ENCODE measurements around the gene DMXL1. TPM values are rescaled to one million over a fixed set of nuclear protein-coding genes. Genes with fewer than 3 reads are reported as not detected.
"Not testable (repeated sequence)": the region's sequence is repeated elsewhere in the genome, so short reads cannot be mapped to it uniquely, and the experiment has no call there.

DMXL1 gene
- total RNA-seq, 1 donor from 2014 or later: 22.3 TPM

- H3K36me3 ChIP-seq: peaks cover 55% of the 10 kb centered on the region
- TF ChIP-seq CTCF (IDR thresholded peaks at IDR 0.05; ENCODE audit: borderline replicate concordance): no peak
Observed at GRCh38 chr5:119129770-119130169, 58.9 kb downstream of the DMXL1 start.

GRCh38 chr5:119131530-119132304 is 60.8 kb downstream of the DMXL1 start:
- Histone ChIP-seq H3K27ac (replicated peaks) (no peak overlapping the region), H3K36me3 (peaks cover 64% of the 10 kb centered on the region), H3K4me3 (no peak overlapping the region), H3K27me3 (ENCODE audit: low read depth) (no peaks in the 10 kb centered on the region), H3K4me1 (no peaks in the 10 kb centered on the region), H3K9me3 (replicated peaks) (peaks cover 6% of the 10 kb centered on the region)
- no peak for DNase-seq
- intact Hi-C loops (cut with micrococcal nuclease): no loop called here
- TF ChIP-seq CTCF (IDR thresholded peaks at IDR 0.05; ENCODE audit: borderline replicate concordance): no peak

More at GRCh38 chr5:119129770-119130169, 58.9 kb downstream of the DMXL1 start:
- H3K4me1 ChIP-seq: no peaks in the 10 kb centered on the region
- no peak overlapping the region for H3K27ac ChIP-seq (replicated peaks)
- no peak for DNase-seq
- H3K9me3 ChIP-seq (replicated peaks): no peaks in the 10 kb centered on the region
- intact Hi-C loops (cut with micrococcal nuclease): no loop called here
- H3K27me3 ChIP-seq (ENCODE audit: low read depth): no peaks in the 10 kb centered on the region
- H3K4me3 ChIP-seq: no peak overlapping the region

GRCh38 chr5:119135743-119136142 is 64.9 kb downstream of the DMXL1 start:
- H3K27me3 ChIP-seq (ENCODE audit: low read depth); H3K4me1 ChIP-seq; DNase-seq; H3K27ac ChIP-seq (replicated peaks); H3K4me3 ChIP-seq; intact Hi-C loops (cut with micrococcal nuclease); H3K9me3 ChIP-seq (replicated peaks): not testable (repeated sequence)
- peaks cover 59% of the 10 kb centered on the region for H3K36me3 ChIP-seq

GRCh38 chr5:119136666-119137318 is 65.9 kb downstream of the DMXL1 start:
- no peak overlapping the region for H3K27ac ChIP-seq (replicated peaks)
- H3K4me3 ChIP-seq: no peak overlapping the region
- no peak for DNase-seq
- no peaks in the 10 kb centered on the region for H3K27me3 ChIP-seq (ENCODE audit: low read depth)
- H3K36me3 ChIP-seq: peaks cover 59% of the 10 kb centered on the region
- peaks cover 6% of the 10 kb centered on the region for H3K9me3 ChIP-seq (replicated peaks)
- intact Hi-C loops (cut with micrococcal nuclease): no loop called here
- no peaks in the 10 kb centered on the region for H3K4me1 ChIP-seq
- TF ChIP-seq CTCF (IDR thresholded peaks at IDR 0.05; ENCODE audit: borderline replicate concordance): no peak

- Histone ChIP-seq H3K36me3 (peaks cover 68% of the 10 kb centered on the region), H3K4me1 (no peaks in the 10 kb centered on the region), H3K27me3 (ENCODE audit: low read depth) (no peaks in the 10 kb centered on the region), H3K4me3 (no peak overlapping the region), H3K9me3 (replicated peaks) (peaks cover 17% of the 10 kb centered on the region), H3K27ac (replicated peaks) (no peak overlapping the region)
- DNase-seq: no peak
- TF ChIP-seq CTCF (IDR thresholded peaks at IDR 0.05; ENCODE audit: borderline replicate concordance): no peak
- intact Hi-C loops (cut with micrococcal nuclease): no loop called here
Observed at GRCh38 chr5:119153629-119154028, 82.7 kb downstream of the DMXL1 start.

GRCh38 chr5:119158144-119158543 is 87.3 kb downstream of the DMXL1 start:
- H3K36me3 ChIP-seq: peaks cover 40% of the 10 kb centered on the region
- H3K9me3 ChIP-seq (replicated peaks): peaks cover 17% of the 10 kb centered on the region
- TF ChIP-seq CTCF (IDR thresholded peaks at IDR 0.05; ENCODE audit: borderline replicate concordance): no peak
- no peaks in the 10 kb centered on the region for H3K27me3 ChIP-seq (ENCODE audit: low read depth)
- H3K27ac ChIP-seq (replicated peaks): no peak overlapping the region
- no peak for DNase-seq
- intact Hi-C loops (cut with micrococcal nuclease): no loop called here
- H3K4me1 ChIP-seq: no peaks in the 10 kb centered on the region
- no peak overlapping the region for H3K4me3 ChIP-seq

Measured in left ventricle myocardium inferior (tissue), 1 donor.